SK-N-SH (cell line): ENCODE measurements around the gene MYO18A.

Source experiments
- FOXM1 ChIP-seq: IDR thresholded peaks from 2 replicates; pipeline ENCODE4 v1.4.0; 2012; ENCODE audit warnings: low read depth, mild to moderate bottlenecking
- PBX3 ChIP-seq: IDR thresholded peaks from 2 replicates; pipeline ENCODE4; 2012
- POLR2AphosphoS5 ChIP-seq: IDR thresholded peaks from 2 replicates; pipeline ENCODE4 v1.6.1; 2012; ENCODE audit warnings: low read depth, low read length
- TEAD4 ChIP-seq: IDR thresholded peaks from 2 replicates; pipeline ENCODE4 v1.4.0; 2012; ENCODE audit warnings: mild to moderate bottlenecking, borderline replicate concordance; ENCODE audit not compliant: insufficient read depth
- TF ChIP-seq, protein P1 (sequence below): fragments of 200-600 bp; sonication (generic); IDR thresholded peaks from 2 replicates; pipeline ENCODE4 v1.6.1; 2017; ENCODE audit warnings: antibody characterized with exemption, mild to moderate bottlenecking, moderate library complexity

DNA sequence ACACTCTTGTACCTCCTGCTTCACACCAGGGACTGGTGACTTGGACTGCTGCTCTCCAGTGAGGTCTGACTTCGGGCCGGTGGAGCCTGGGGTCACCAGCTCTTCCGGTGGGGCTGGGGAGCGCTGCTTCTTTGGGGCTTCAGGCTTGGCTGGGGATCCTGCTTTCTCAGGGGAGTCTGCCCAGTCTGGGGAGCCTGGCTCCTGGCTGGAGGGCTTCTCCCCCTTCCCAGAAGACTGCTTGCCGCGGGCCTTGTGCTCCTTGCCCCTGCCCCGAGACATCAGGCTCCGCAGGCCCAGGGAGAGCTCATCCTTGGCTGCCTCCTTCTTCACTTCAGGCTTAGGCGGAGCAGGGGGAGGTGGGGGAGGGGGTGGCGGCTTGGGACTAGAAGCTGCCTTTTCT, 52.4 kb downstream of the MYO18A start:
- TF ChIP-seq POLR2AphosphoS5: no peak
- TF ChIP-seq, protein P1, sequence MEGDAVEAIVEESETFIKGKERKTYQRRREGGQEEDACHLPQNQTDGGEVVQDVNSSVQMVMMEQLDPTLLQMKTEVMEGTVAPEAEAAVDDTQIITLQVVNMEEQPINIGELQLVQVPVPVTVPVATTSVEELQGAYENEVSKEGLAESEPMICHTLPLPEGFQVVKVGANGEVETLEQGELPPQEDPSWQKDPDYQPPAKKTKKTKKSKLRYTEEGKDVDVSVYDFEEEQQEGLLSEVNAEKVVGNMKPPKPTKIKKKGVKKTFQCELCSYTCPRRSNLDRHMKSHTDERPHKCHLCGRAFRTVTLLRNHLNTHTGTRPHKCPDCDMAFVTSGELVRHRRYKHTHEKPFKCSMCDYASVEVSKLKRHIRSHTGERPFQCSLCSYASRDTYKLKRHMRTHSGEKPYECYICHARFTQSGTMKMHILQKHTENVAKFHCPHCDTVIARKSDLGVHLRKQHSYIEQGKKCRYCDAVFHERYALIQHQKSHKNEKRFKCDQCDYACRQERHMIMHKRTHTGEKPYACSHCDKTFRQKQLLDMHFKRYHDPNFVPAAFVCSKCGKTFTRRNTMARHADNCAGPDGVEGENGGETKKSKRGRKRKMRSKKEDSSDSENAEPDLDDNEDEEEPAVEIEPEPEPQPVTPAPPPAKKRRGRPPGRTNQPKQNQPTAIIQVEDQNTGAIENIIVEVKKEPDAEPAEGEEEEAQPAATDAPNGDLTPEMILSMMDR: no peak
- TF ChIP-seq FOXM1: no peak
- no peak for TF ChIP-seq TEAD4
- TF ChIP-seq PBX3: no peak
